ENCODE data around the gene TMEM176A.

TMEM176A gene

DNA sequence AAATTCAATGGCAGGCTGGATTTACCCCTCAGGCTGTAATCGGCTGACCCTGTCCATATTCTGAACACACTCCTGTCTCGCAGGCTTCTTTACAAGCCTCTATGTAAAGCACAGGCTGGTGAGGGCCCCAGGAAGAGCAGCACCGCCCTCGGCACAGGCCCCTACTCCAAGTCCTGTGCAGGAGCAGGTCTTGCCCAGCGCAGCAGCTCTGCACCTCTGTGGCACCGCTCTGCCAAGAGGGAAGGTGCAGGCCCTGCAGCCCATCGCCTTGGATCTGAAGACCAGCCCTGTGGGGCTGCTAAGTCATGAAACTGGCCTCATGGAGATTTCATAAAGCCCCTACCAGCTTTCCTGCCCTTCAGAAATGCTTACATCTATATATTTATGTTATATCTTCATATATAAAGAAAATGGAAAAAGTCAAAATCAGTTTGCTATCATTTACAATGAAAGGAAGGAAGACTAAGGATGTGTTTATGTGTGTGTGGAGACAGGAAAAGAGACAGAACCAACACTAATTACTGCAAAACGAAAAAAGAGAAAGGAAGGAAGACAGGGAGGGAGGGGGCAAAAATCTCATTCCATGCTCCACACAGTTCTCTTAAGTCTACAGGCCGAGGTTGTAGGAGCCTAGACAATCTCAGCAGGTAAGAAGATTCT, 10.0 kb upstream of the TMEM176A start:
- Histone ChIP-seq H3K9me3 (ENCODE audit: control insufficient read depth, low read length) (no peaks in the 10 kb centered on the region), H3K4me3 (ENCODE audit: low read length) (no peak overlapping the region), H3K27me3 (replicated peaks; ENCODE audit: control insufficient read depth, insufficient read depth, low read length) (peaks cover 13% of the 10 kb centered on the region), H3K36me3 (ENCODE audit: control insufficient read depth, insufficient read depth, low read length, severe bottlenecking) (no peaks in the 10 kb centered on the region), H3K9ac (ENCODE audit: low read length) (no peak overlapping the region), H3K4me1 (ENCODE audit: control insufficient read depth, insufficient read depth, low read length) (peaks cover 21% of the 10 kb centered on the region)
- DNase-seq (ENCODE audit: low read depth): no peak

DNA sequence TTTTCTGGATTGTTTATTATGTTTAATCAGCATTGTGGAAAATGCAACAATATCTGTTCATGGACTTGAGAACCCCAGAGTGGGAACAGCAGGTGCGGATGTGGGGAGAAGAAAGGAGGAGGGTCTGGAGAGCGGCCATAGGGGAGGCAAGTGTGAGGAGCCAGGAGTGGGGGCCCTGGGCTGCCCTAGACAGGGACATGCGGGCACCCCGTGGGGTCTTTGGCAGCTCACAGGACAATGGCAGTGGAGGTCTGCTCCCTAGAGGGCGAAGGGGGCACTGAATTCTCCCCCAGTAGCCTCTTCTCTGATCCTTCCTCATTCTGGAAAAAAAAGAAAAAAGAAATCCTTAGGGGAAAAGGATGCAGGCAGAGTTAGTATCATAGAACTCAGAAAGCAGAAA, 9.3 kb upstream of the TMEM176A start:
- no peaks in the 10 kb centered on the region for H3K36me3 ChIP-seq (ENCODE audit: control insufficient read depth, insufficient read depth, low read length, severe bottlenecking)
- H3K9me3 ChIP-seq (ENCODE audit: control insufficient read depth, low read length): peaks cover 5% of the 10 kb centered on the region
- no peak for DNase-seq (ENCODE audit: low read depth)
- no peak overlapping the region for H3K4me3 ChIP-seq (ENCODE audit: low read length)
- H3K27me3 ChIP-seq (replicated peaks; ENCODE audit: control insufficient read depth, insufficient read depth, low read length): peaks cover 18% of the 10 kb centered on the region
- H3K4me1 ChIP-seq (ENCODE audit: control insufficient read depth, insufficient read depth, low read length): peaks cover 16% of the 10 kb centered on the region
- H3K9ac ChIP-seq (ENCODE audit: low read length): no peak overlapping the region

DNA sequence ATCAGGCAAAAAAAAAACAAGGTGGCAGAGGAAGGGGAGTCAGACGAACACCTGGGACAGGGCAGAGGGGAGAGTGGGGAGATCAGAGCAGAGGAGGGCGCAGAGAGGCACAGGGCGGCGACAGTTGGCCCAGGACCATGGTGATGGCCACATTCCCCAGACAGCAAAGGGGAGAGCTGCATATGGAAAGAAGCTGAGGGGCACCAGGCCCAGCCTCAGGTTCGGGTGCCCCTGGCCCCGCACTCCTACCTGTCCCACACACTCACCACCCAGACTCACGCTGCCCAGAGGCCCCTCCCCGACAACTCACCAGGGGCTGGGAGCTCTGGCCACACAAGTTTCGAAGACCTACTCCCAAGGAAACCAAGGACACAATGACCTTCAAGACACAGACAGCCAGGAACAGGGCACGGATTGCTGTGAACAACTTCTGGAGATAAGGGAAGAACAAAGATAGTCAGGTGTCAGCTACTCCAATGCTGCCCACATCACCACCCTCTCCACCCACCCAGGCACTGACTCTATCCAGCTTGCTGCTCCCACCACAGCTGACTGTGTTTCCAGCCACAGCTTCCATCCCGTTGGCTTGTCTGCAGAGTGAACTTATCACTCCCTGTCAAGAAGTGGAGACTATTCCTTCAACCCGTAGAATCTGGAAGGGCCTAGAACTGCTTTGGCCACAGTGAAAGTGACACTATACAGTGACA, 8.7 kb upstream of the TMEM176A start:
- Histone ChIP-seq H3K4me3 (ENCODE audit: low read length) (no peak overlapping the region), H3K9ac (ENCODE audit: low read length) (no peak overlapping the region), H3K27me3 (replicated peaks; ENCODE audit: control insufficient read depth, insufficient read depth, low read length) (peaks cover 18% of the 10 kb centered on the region), H3K9me3 (ENCODE audit: control insufficient read depth, low read length) (peaks cover 5% of the 10 kb centered on the region), H3K36me3 (ENCODE audit: control insufficient read depth, insufficient read depth, low read length, severe bottlenecking) (no peaks in the 10 kb centered on the region), H3K4me1 (ENCODE audit: control insufficient read depth, insufficient read depth, low read length) (peaks cover 16% of the 10 kb centered on the region)
- DNase-seq (ENCODE audit: low read depth): no peak

DNA sequence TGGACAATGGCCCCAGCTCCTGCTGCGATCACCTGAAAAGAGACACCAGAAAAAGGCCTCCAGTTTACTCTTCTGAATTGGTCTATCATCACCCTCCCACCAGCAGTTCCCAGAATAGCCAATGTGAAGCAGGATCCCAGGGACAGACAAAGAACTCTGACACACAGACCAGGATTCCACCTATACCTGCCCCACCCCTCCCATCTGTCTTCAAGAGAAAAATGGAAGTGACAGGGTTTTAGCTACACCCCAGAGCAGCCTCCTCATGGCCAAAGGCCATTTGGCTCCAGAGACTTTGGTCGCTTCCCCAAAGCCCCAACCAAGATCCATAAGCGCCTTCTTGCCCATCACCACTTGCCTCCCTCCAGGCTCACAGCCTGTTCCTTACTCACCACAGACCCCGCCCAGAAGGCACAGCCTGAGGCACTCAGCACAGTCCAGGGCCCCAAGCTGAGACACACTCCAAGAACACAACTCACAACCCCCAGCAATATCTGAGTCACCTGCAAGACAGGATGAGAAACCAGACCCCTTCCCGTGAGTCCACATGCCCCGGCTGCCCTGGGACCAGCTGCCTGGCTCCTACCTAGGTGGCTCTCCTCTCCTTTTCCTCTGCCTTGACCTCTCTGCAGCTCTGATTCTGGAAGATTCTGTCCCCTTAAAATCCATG, 6.9 kb upstream of the TMEM176A start:
- Histone ChIP-seq H3K4me3 (ENCODE audit: low read length) (no peak overlapping the region), H3K9me3 (ENCODE audit: control insufficient read depth, low read length) (peaks cover 5% of the 10 kb centered on the region), H3K4me1 (ENCODE audit: control insufficient read depth, insufficient read depth, low read length) (peaks cover under 1% of the 10 kb centered on the region), H3K9ac (ENCODE audit: low read length) (no peak overlapping the region), H3K36me3 (ENCODE audit: control insufficient read depth, insufficient read depth, low read length, severe bottlenecking) (no peaks in the 10 kb centered on the region), H3K27me3 (replicated peaks; ENCODE audit: control insufficient read depth, insufficient read depth, low read length) (peaks cover 21% of the 10 kb centered on the region)
- no peak for DNase-seq (ENCODE audit: low read depth)

DNA sequence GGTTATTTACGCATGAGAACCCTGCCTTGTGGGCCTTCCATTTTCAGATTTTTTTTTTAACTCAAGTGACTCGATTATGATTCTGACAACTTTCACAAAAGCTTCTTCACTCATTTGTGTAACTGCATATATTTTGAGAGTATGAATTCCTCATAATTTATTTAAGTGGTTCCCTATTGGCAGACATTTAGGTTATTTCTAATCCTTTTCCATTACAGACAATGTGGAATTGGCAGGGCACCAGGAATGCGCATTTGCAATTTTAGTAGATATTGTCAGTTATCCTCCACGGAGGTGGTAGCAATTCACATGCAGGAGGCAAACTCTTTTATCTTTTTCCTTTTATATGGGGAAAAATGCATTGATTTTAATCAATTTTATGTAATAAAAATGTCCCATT, 2.9 kb upstream of the TMEM176A start:
- Histone ChIP-seq H3K27me3 (replicated peaks; ENCODE audit: control insufficient read depth, insufficient read depth, low read length) (peaks cover 35% of the 10 kb centered on the region), H3K4me1 (ENCODE audit: control insufficient read depth, insufficient read depth, low read length) (no peaks in the 10 kb centered on the region), H3K9ac (ENCODE audit: low read length) (no peak overlapping the region), H3K4me3 (ENCODE audit: low read length) (no peak overlapping the region), H3K36me3 (ENCODE audit: control insufficient read depth, insufficient read depth, low read length, severe bottlenecking) (no peaks in the 10 kb centered on the region), H3K9me3 (ENCODE audit: control insufficient read depth, low read length) (peaks cover 5% of the 10 kb centered on the region)
- DNase-seq (ENCODE audit: low read depth): no peak

DNA sequence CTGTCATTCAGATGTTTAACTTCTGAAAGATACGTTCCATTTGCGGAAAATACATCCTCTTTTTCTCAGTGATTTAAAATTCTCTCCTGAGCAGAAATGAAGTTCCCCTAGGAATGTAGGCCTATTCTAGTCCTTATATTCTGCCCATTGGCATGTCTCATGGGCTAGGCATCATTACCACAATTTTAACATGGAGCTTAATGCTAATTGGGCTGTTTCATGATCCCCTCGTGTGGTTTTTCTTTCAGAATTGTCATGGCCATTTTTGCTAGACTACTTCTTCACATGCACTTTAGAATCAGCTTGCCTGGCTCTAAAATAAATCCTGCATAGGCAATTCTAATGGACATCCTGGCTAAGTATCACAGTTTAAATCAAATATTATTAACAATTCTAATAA, 1.4 kb upstream of the TMEM176A start:
- H3K4me1 ChIP-seq (ENCODE audit: control insufficient read depth, insufficient read depth, low read length): no peaks in the 10 kb centered on the region
- H3K4me3 ChIP-seq (ENCODE audit: low read length): no peak overlapping the region
- peaks cover 38% of the 10 kb centered on the region for H3K27me3 ChIP-seq (replicated peaks; ENCODE audit: control insufficient read depth, insufficient read depth, low read length)
- H3K36me3 ChIP-seq (ENCODE audit: control insufficient read depth, insufficient read depth, low read length, severe bottlenecking): no peaks in the 10 kb centered on the region
- H3K9me3 ChIP-seq (ENCODE audit: control insufficient read depth, low read length): peaks cover 10% of the 10 kb centered on the region
- DNase-seq (ENCODE audit: low read depth): no peak
- H3K9ac ChIP-seq (ENCODE audit: low read length): no peak overlapping the region

DNA sequence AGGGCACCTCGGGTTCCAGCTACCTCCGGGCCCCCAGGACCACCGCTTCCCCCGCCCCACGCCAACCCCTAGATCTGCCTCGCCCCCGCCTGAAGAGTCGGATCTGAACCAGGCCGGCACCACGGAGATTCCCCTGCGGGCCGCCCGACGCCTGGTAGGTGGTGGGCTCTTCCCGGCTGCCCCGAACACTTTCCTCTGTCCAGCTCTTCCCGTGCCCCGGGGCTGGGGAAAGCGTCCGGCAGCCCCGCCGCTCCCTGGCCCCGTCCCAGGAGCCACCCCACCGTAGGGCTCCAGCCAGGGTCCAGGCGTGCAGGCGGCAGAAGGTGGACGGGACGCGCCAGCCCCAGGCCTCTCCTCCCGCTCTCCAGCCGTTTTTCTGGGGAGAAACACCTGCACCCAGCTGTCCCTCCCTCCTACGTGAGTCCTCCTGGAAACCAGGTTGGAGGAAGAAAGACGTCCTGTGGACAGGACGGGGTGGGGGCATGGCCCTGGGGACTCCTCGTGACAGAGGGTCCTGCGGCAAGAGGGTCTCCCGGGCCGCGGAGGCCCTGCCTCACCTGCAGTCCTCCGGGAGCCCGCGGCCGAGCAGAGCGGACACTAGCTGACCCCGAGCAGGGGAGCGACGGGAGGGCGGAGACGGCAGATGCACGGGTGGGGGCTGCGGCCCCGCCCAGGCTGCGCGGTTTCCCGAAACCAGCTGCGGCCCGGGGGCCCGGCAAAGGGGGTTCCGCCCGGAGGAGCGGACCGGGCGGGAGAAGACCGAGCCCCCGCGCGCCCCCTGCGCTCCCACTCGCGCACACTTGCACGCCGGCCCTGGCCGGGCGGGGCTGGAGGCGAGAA, 608 bp upstream of the TMEM176A start, which contains the start of gene TMEM176B:
Gene TMEM176B, minus strand, starts transcription at position 624 of the 840 bp plus-strand sequence. CDS start 3,795 bp downstream, outside the sequence.
- no peak within 1 kb of the TSS for H3K9ac ChIP-seq (ENCODE audit: low read length)
- DNase-seq (ENCODE audit: low read depth): no peak
- no peaks in the 10 kb centered on the region for H3K4me1 ChIP-seq (ENCODE audit: control insufficient read depth, insufficient read depth, low read length)
- H3K9me3 ChIP-seq (ENCODE audit: control insufficient read depth, low read length): peaks cover 14% of the 10 kb centered on the region
- H3K36me3 ChIP-seq (ENCODE audit: control insufficient read depth, insufficient read depth, low read length, severe bottlenecking): no peaks in the 10 kb centered on the region
- peaks cover 35% of the 10 kb centered on the region for H3K27me3 ChIP-seq (replicated peaks; ENCODE audit: control insufficient read depth, insufficient read depth, low read length)
- H3K4me3 ChIP-seq (ENCODE audit: low read length): no peak within 1 kb of the TSS

DNA sequence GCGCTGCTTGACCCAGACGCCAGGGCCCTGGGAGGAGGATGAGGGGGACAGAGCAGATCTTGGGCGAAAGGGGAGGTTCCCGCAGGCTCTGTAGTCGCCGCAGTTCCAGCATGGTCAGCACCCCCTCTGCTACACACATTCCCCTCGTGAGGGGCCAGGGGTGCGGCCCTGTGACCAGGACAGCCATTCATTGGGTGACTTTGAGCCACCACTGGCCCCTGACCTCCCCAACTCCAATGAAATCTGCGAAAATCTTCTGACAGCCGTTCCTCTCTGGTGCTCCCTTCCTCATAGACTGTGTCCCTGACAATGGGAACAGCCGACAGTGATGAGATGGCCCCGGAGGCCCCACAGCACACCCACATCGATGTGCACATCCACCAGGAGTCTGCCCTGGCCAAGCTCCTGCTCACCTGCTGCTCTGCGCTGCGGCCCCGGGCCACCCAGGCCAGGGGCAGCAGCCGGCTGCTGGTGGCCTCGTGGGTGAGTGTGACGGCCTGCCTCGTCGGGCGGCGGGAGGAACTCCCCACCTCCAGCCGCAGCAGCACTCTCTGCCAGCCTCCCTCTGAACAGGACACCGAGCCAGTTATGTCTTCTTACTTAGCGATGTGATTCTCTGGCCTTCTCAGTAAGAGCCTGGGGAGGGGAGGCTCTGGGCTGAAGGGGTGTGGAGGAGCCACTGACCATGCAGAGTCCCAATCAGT, 825 bp downstream of the TMEM176A start:
- peaks cover 25% of the 10 kb centered on the region for H3K27me3 ChIP-seq (replicated peaks; ENCODE audit: control insufficient read depth, insufficient read depth, low read length)
- H3K9me3 ChIP-seq (ENCODE audit: control insufficient read depth, low read length): peaks cover 23% of the 10 kb centered on the region
- H3K36me3 ChIP-seq (ENCODE audit: control insufficient read depth, insufficient read depth, low read length, severe bottlenecking): no peaks in the 10 kb centered on the region
- H3K9ac ChIP-seq (ENCODE audit: low read length): no peak overlapping the region
- DNase-seq (ENCODE audit: low read depth): no peak
- H3K4me1 ChIP-seq (ENCODE audit: control insufficient read depth, insufficient read depth, low read length): no peaks in the 10 kb centered on the region
- H3K4me3 ChIP-seq (ENCODE audit: low read length): no peak overlapping the region

DNA sequence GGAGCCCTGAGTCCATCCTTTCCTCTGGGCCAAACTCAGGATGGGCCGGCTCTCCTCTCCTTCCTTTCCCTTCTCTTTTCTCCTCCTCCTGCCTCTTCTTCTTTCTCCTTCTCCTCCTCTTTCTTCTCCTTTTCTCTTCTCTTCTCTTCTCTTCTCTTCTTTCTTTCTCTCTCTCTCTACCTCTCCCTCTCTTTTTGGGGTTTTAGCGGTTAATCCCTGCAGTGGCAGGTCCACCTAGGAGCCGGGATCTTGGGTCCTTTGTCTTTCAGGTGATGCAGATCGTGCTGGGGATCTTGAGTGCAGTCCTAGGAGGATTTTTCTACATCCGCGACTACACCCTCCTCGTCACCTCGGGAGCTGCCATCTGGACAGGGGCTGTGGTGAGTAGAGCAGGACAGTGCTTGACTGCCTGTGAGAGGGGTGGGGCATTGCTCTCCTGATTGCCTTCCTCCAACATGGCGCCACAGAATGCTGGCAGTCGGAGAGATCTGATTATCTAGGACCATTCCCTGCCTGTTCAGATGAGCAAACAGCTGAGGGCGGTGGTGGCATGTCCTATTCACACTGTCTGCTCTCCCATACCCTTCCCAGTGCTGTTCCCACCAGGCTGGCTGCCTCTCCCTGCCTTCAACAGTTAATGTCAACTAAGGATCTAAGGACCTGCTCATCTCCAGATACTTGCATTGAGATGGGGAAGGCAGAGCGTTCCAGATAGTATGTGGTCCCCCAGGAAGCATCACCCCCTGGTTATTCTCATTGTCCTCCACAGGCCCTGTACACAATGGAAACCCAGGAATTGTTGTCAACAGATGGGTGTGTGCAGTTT, 1.6 kb downstream of the TMEM176A start:
- Histone ChIP-seq H3K36me3 (ENCODE audit: control insufficient read depth, insufficient read depth, low read length, severe bottlenecking) (no peaks in the 10 kb centered on the region), H3K4me1 (ENCODE audit: control insufficient read depth, insufficient read depth, low read length) (no peaks in the 10 kb centered on the region), H3K9me3 (ENCODE audit: control insufficient read depth, low read length) (peaks cover 29% of the 10 kb centered on the region), H3K9ac (ENCODE audit: low read length) (no peak overlapping the region), H3K27me3 (replicated peaks; ENCODE audit: control insufficient read depth, insufficient read depth, low read length) (peaks cover 25% of the 10 kb centered on the region), H3K4me3 (ENCODE audit: low read length) (no peak overlapping the region)
- DNase-seq (ENCODE audit: low read depth): no peak
